NB4 (cell line): Measurements from ENCODE around the gene SLC39A11.
"Not testable (repeated sequence)": the region's sequence is repeated elsewhere in the genome, so short reads cannot be mapped to it uniquely, and the experiment has no call there.

Source experiments
- DNase-seq: peaks from one replicate; pipeline ENCODE4 v3.0.0; 2010; ENCODE audit warnings: low read depth
- H3K4me3 ChIP-seq: one replicate; pipeline ENCODE4 v1.5.1; 2011; ENCODE audit warnings: mild to moderate bottlenecking, low read depth, low read length, moderate library complexity
- CTCF ChIP-seq: IDR thresholded peaks from one replicate; pipeline ENCODE4 v1.5.1; 2012; ENCODE audit warnings: low read depth, low read length
- MAX ChIP-seq: IDR thresholded peaks from 2 replicates; pipeline ENCODE4 v1.6.1; 2011; ENCODE audit warnings: low read depth, low read length
- MYC ChIP-seq: IDR thresholded peaks from 2 replicates; pipeline ENCODE4 v1.6.1; 2011; ENCODE audit warnings: low read depth, low read length
- POLR2A ChIP-seq: IDR thresholded peaks from 2 replicates; pipeline ENCODE4 v1.6.1; 2011; ENCODE audit warnings: mild to moderate bottlenecking; ENCODE audit not compliant: insufficient read length; ENCODE audit errors: extremely low read depth

The SLC39A11 gene

GRCh38 chr17:72938482-72938881 is 154.0 kb downstream of the SLC39A11 start:
- no peak for DNase-seq
- TF ChIP-seq MAX (no peak), CTCF (no peak), POLR2A (no peak), MYC (no peak)
- H3K4me3 ChIP-seq: no peak overlapping the region

GRCh38 chr17:72937707-72938106 is 154.8 kb downstream of the SLC39A11 start:
- TF ChIP-seq MAX: no peak
- H3K4me3 ChIP-seq: no peak overlapping the region
- no peak for DNase-seq

GRCh38 chr17:72937254-72937653 is 155.2 kb downstream of the SLC39A11 start:
- DNase-seq, H3K4me3 ChIP-seq: not testable (repeated sequence)

GRCh38 chr17:72935984-72936383 is 156.5 kb downstream of the SLC39A11 start:
- TF ChIP-seq MAX (no peak), POLR2A (no peak), CTCF (no peak), MYC (no peak)
- DNase-seq: no peak
- no peak overlapping the region for H3K4me3 ChIP-seq

- H3K4me3 ChIP-seq: no peak overlapping the region
- TF ChIP-seq MYC (no peak), POLR2A (no peak)
- no peak for DNase-seq
Observed at GRCh38 chr17:72934927-72935326, 157.6 kb downstream of the SLC39A11 start.

- DNase-seq: peak; percentile 11
- H3K4me3 ChIP-seq: no peak overlapping the region
- TF ChIP-seq MYC (no peak), CTCF (no peak), MAX (no peak), POLR2A (no peak)
Observed at GRCh38 chr17:72931635-72932034, 160.9 kb downstream of the SLC39A11 start.

- DNase-seq: peak; percentile 10
- H3K4me3 ChIP-seq: no peak overlapping the region
- TF ChIP-seq MAX (no peak), CTCF (no peak), MYC (no peak), POLR2A (no peak)
Observed at GRCh38 chr17:72931163-72931562, 161.3 kb downstream of the SLC39A11 start.

GRCh38 chr17:72930031-72930430 is 162.5 kb downstream of the SLC39A11 start:
- no peak for DNase-seq
- no peak overlapping the region for H3K4me3 ChIP-seq
- TF ChIP-seq MYC (no peak), CTCF (no peak), POLR2A (no peak), MAX (no peak)
